Mammary epithelial cell (primary cell): ENCODE results near the gene RAB10.

Experiments
- EZH2 ChIP-seq: IDR thresholded peaks from 2 replicates; pipeline ENCODE4 v1.6.1; 2012; ENCODE audit warnings: low read length, inconsistent platforms, borderline replicate concordance
- TF ChIP-seq, protein P1 (sequence below), 2 donors: IDR thresholded peaks in 1 of 2; conservative IDR thresholded peaks in 1 of 2; 2 replicates each; pipeline ENCODE4 v1.5.1; 2011 to 2012; ENCODE audit warnings: inconsistent platforms in 2 of 2, low read length in 2 of 2, mild to moderate bottlenecking in 2 of 2, control low read depth in 1 of 2, low read depth in 1 of 2; ENCODE audit not compliant: insufficient read depth in 1 of 2; ENCODE audit errors: extremely low read depth in 1 of 2

DNA sequence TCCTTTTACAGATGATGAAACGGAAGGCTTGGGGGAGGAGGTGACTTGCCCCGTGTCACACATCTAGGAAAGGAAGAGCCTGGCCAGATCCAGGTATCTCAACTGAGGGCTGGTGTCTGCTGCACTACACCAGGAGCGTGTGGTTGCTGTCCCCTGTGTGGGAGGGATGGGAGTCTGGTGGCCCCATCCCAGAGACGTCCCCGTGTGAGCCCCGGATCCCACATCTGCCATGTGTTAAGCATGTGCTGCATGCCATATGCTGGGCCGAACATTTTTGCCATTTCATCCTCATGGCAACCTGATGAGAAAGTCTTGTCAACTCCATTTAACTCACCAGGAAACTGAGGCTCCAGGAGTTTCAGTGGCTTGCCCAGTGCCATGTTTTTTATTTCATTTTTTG is 143.2 kb downstream of the RAB10 start:
- TF ChIP-seq, protein P1, sequence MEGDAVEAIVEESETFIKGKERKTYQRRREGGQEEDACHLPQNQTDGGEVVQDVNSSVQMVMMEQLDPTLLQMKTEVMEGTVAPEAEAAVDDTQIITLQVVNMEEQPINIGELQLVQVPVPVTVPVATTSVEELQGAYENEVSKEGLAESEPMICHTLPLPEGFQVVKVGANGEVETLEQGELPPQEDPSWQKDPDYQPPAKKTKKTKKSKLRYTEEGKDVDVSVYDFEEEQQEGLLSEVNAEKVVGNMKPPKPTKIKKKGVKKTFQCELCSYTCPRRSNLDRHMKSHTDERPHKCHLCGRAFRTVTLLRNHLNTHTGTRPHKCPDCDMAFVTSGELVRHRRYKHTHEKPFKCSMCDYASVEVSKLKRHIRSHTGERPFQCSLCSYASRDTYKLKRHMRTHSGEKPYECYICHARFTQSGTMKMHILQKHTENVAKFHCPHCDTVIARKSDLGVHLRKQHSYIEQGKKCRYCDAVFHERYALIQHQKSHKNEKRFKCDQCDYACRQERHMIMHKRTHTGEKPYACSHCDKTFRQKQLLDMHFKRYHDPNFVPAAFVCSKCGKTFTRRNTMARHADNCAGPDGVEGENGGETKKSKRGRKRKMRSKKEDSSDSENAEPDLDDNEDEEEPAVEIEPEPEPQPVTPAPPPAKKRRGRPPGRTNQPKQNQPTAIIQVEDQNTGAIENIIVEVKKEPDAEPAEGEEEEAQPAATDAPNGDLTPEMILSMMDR (conservative IDR thresholded peaks at IDR 0.05 in 1 of 2, IDR thresholded peaks at IDR 0.05 in 1 of 2; ENCODE audit: extremely low read depth in 1 of 2, insufficient read depth in 1 of 2, low read depth in 1 of 2, low read length in 2 of 2) = no peak
- TF ChIP-seq EZH2 = no peak
